ENCODE data around the gene BAIAP2. TPM values are rescaled to one million over a fixed set of nuclear protein-coding genes. Genes with fewer than 3 reads are reported as not detected.

Gene BAIAP2
- total and polyA plus RNA-seq, 2 of the 13 experiments (the other 11 are each of a cell fraction or from before 2014, with no cell fraction given) = 22.5 to 24.0 TPM

GRCh38 chr17:81033535-81034167 lies 1.3 kb upstream of the BAIAP2 start (continued):
- TF ChIP-seq ZNF318 (CRISPR knock-in tag; IDR thresholded peaks at IDR 0.05) = no peak
- no peak for TF ChIP-seq GATAD2A (CRISPR knock-in tag; IDR thresholded peaks at IDR 0.05)
- TF ChIP-seq ZNF607 (CRISPR knock-in tag; IDR thresholded peaks at IDR 0.05; ENCODE audit: borderline replicate concordance) = no peak
- TF ChIP-seq UBTF (CRISPR knock-in tag; IDR thresholded peaks at IDR 0.05) = no peak
- TF ChIP-seq KAT8 (CRISPR knock-in tag; IDR thresholded peaks at IDR 0.05) = no peak
- TF ChIP-seq SNAPC4 (CRISPR knock-in tag; IDR thresholded peaks at IDR 0.05) = no peak
- no peak for TF ChIP-seq ZZZ3 (CRISPR knock-in tag; IDR thresholded peaks at IDR 0.05; ENCODE audit: borderline replicate concordance)
- TF ChIP-seq NFIB (CRISPR knock-in tag; IDR thresholded peaks at IDR 0.05; ENCODE audit: borderline replicate concordance) = no peak
- TF ChIP-seq STAT6 (CRISPR knock-in tag; IDR thresholded peaks at IDR 0.05; ENCODE audit: borderline replicate concordance) = no peak
- no peak for TF ChIP-seq PHF8 (CRISPR knock-in tag; IDR thresholded peaks at IDR 0.05)
